ENCODE measurements around the gene ERGIC1. TPM values are rescaled to one million over a fixed set of nuclear protein-coding genes. Genes with fewer than 3 reads are reported as not detected.

The ERGIC1 gene
- total and polyA plus RNA-seq, 2 of the 13 experiments (the other 11 are each of a cell fraction or from before 2014, with no cell fraction given), result 78.5 to 184 TPM

DNA sequence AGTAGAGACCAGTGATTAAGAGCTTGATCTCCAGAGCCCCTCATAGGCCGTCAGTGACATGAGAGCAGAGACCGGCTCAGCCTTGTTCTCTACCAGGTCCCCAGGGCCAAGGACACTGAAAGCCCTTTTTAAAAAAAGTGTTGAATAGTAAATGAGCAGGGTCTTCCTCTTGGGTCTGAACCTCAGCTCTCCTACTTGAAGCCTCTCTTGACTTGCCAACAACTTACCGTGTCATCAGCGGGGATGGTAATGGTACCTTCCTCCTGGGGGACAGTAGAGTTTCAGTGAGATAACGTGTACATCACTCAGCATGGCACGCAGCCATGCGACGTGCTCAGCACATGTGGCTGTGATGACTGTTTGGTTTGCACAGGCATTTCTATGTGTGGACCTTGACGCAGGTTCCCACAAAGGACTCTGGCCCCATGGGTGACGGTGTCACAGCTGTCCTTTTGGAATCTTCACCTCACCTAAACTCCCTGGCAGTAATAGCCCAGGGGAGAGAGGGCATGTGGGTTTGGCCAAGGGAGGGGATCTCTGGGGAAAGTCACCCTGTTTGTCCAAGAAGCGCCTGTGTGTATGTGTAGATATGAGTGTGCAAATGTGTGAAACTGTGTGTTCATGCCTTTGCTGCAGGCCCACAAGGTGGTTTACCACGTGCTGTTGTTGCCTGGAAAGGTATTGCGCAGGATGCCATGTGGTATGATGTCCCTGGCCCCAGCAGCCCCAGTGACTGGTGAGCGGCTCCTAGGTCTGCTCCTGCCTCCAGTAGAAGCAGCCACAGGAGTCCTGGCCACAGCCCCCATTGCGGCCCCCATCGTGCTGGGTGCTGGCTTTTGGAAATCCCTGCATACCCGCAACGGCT, 18.7 kb downstream of the ERGIC1 start (continued):
- TF ChIP-seq, protein P1, sequence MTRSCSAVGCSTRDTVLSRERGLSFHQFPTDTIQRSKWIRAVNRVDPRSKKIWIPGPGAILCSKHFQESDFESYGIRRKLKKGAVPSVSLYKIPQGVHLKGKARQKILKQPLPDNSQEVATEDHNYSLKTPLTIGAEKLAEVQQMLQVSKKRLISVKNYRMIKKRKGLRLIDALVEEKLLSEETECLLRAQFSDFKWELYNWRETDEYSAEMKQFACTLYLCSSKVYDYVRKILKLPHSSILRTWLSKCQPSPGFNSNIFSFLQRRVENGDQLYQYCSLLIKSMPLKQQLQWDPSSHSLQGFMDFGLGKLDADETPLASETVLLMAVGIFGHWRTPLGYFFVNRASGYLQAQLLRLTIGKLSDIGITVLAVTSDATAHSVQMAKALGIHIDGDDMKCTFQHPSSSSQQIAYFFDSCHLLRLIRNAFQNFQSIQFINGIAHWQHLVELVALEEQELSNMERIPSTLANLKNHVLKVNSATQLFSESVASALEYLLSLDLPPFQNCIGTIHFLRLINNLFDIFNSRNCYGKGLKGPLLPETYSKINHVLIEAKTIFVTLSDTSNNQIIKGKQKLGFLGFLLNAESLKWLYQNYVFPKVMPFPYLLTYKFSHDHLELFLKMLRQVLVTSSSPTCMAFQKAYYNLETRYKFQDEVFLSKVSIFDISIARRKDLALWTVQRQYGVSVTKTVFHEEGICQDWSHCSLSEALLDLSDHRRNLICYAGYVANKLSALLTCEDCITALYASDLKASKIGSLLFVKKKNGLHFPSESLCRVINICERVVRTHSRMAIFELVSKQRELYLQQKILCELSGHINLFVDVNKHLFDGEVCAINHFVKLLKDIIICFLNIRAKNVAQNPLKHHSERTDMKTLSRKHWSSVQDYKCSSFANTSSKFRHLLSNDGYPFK (CRISPR knock-in tag; IDR thresholded peaks at IDR 0.05; ENCODE audit: borderline replicate concordance), result peak; percentile 68; the same call in 1 of the 2 replicates
- TF ChIP-seq ZSCAN22 (CRISPR knock-in tag; IDR thresholded peaks at IDR 0.05), result no peak; the same call in 1 of the 2 replicates
- TF ChIP-seq XRCC5 (optimal IDR thresholded peaks at IDR 0.05; ENCODE audit: low read length), result no peak
- no peak for TF ChIP-seq DR1 (CRISPR knock-in tag; IDR thresholded peaks at IDR 0.05)
- TF ChIP-seq TBL1XR1 (IDR thresholded peaks at IDR 0.05; ENCODE audit: borderline replicate concordance, low read length, partially characterized antibody), result peak; percentile 45
- peak; percentile 96 for TF ChIP-seq ZNF607 (CRISPR knock-in tag; IDR thresholded peaks at IDR 0.05; ENCODE audit: borderline replicate concordance)
- peak; percentile 59; the same call in 1 of the 2 replicates for TF ChIP-seq KMT2B (CRISPR knock-in tag; IDR thresholded peaks at IDR 0.05)
- TF ChIP-seq, protein P2, sequence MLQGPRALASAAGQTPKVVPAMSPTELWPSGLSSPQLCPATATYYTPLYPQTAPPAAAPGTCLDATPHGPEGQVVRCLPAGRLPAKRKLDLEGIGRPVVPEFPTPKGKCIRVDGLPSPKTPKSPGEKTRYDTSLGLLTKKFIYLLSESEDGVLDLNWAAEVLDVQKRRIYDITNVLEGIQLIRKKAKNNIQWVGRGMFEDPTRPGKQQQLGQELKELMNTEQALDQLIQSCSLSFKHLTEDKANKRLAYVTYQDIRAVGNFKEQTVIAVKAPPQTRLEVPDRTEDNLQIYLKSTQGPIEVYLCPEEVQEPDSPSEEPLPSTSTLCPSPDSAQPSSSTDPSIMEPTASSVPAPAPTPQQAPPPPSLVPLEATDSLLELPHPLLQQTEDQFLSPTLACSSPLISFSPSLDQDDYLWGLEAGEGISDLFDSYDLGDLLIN (CRISPR knock-in tag; IDR thresholded peaks at IDR 0.05; ENCODE audit: borderline replicate concordance), result no peak; the same call in 1 of the 2 replicates
- TF ChIP-seq JUN (CRISPR knock-in tag; IDR thresholded peaks at IDR 0.05), result peak; percentile 86
- 0 out of 2 replicates have a peak, but pooled peaks have one; percentile 70 for TF ChIP-seq TERF1 (CRISPR knock-in tag; IDR thresholded peaks at IDR 0.05)
- TF ChIP-seq KLF12 (CRISPR knock-in tag; IDR thresholded peaks at IDR 0.05; ENCODE audit: borderline replicate concordance), result 0 out of 2 replicates have a peak, but pooled peaks have one; percentile 38
- TF ChIP-seq, protein P3, sequence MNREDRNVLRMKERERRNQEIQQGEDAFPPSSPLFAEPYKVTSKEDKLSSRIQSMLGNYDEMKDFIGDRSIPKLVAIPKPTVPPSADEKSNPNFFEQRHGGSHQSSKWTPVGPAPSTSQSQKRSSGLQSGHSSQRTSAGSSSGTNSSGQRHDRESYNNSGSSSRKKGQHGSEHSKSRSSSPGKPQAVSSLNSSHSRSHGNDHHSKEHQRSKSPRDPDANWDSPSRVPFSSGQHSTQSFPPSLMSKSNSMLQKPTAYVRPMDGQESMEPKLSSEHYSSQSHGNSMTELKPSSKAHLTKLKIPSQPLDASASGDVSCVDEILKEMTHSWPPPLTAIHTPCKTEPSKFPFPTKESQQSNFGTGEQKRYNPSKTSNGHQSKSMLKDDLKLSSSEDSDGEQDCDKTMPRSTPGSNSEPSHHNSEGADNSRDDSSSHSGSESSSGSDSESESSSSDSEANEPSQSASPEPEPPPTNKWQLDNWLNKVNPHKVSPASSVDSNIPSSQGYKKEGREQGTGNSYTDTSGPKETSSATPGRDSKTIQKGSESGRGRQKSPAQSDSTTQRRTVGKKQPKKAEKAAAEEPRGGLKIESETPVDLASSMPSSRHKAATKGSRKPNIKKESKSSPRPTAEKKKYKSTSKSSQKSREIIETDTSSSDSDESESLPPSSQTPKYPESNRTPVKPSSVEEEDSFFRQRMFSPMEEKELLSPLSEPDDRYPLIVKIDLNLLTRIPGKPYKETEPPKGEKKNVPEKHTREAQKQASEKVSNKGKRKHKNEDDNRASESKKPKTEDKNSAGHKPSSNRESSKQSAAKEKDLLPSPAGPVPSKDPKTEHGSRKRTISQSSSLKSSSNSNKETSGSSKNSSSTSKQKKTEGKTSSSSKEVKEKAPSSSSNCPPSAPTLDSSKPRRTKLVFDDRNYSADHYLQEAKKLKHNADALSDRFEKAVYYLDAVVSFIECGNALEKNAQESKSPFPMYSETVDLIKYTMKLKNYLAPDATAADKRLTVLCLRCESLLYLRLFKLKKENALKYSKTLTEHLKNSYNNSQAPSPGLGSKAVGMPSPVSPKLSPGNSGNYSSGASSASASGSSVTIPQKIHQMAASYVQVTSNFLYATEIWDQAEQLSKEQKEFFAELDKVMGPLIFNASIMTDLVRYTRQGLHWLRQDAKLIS (CRISPR knock-in tag; IDR thresholded peaks at IDR 0.05), result no peak
- no peak for TF ChIP-seq ZBTB14 (CRISPR knock-in tag; IDR thresholded peaks at IDR 0.05)
- TF ChIP-seq ZNF205 (CRISPR knock-in tag; IDR thresholded peaks at IDR 0.05), result 0 out of 2 replicates have a peak, but pooled peaks have one; percentile 29
- peak; percentile 93; the same call in 1 of the 2 replicates for TF ChIP-seq ZNF784 (CRISPR knock-in tag; IDR thresholded peaks at IDR 0.05; ENCODE audit: borderline replicate concordance)
